ENCODE measurements around the gene CCDC192. TPM values are rescaled to one million over a fixed set of nuclear protein-coding genes. Genes with fewer than 3 reads are reported as not detected.

The CCDC192 gene
- total RNA-seq, 6 experiments from 2014 or later = not detected

DNA sequence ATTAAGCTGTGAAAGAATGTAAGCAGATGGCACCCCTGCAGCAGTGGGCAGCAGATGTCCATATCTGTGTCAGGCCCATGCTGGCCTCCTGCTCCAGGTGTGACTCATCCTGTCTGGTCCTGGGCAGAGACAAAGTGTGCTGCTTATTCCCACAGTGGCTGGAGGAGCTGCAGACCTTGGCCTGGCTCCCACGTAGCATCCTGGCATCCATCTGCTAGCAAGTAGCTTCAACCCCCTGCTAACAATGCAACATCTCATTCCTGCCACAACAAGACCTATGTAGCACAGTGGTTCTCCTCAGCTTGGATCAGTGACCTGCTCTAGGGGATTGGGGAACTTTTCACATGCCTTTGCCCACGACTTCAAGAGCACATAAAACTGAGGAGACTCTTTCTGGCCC, 254.0 kb downstream of the CCDC192 start:
- Histone ChIP-seq H3K9me3 (no peaks in the 10 kb centered on the region), H3K4me3 (no peak overlapping the region), H3K27me3 (no peaks in the 10 kb centered on the region), H3K27ac (no peak overlapping the region), H3K36me3 (no peaks in the 10 kb centered on the region), H3K4me1 (no peaks in the 10 kb centered on the region)
- DNase-seq (peak in 1 of 3 donors; percentile 25), ATAC-seq (peak in 2 of 4 donors; percentile 28 to 61)
- intact Hi-C loops (cut with DNase I) = no loop called here
- TF ChIP-seq POLR2A (IDR thresholded peaks at IDR 0.05) (no peak), CTCF (IDR thresholded peaks at IDR 0.05) (no peak)
- 60% methylated on average over 1 of the region's 2 CpGs for WGBS (ENCODE audit: insufficient coverage, low coverage, low lambda C conversion rate, missing lambda C conversion rate)

DNA sequence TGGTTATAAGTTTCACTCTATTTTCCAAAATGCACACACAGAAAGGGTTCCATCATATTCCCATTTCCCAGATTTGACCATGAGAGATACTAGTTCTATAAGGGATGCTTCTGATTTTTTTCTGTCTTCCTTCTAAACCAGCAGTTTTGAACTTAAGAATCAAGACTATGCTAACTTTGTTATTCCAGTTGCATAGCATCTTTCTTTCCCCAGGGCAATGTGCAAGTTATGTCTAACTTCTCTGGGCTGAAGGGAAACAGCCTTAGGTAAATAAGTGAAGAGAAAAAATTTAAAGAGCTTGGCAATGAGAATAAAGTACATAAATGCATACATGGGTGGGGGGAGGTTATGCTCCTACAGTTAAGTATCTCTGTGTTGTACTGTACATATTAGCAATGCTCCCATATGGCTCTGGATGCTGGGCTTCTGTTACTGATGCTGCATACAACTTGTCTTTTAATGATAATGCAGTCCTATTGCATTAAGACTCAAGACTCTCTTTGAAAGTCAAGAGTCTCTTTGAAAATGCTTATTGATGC, 254.6 kb downstream of the CCDC192 start:
- ATAC-seq = no peak
- intact Hi-C loops (cut with DNase I) = no loop called here
- TF ChIP-seq CTCF (IDR thresholded peaks at IDR 0.05) = no peak
- TF ChIP-seq POLR2A (IDR thresholded peaks at IDR 0.05) = no peak
- H3K27ac ChIP-seq = no peak overlapping the region
- H3K36me3 ChIP-seq = no peaks in the 10 kb centered on the region
- no peak overlapping the region for H3K4me3 ChIP-seq
- no peaks in the 10 kb centered on the region for H3K27me3 ChIP-seq
- no peak for DNase-seq
- no peaks in the 10 kb centered on the region for H3K9me3 ChIP-seq
- H3K4me1 ChIP-seq = no peaks in the 10 kb centered on the region

DNA sequence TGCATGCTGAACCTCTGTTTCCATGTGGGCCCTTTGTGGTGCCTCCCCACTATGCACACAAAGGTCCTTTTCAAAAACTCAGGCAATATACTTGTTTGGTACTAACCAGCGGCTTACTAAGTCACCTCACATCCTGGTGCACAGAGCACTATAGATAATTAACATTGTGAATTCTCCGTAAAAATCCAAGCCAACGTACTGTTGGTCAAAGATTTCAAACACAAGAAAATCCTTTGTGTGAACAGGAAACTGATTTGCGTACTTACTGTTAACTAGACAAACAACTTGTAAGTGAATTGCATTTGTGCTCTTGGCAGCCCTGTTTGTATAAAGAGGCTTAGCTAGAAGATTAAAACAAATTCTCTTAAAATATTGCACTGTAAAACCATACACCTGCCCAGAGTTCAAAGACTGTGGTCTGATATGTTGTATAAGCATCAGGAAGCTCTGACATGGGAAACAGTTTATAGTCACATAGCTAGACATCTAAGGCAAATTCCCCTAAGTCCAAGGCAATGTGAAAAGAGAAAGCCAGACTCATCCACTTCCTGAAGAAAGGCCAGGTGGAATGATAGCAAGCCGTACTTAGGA, 255.3 kb downstream of the CCDC192 start:
- intact Hi-C loops (cut with DNase I) = no loop called here
- Histone ChIP-seq H3K9me3 (no peaks in the 10 kb centered on the region), H3K4me1 (no peaks in the 10 kb centered on the region), H3K36me3 (no peaks in the 10 kb centered on the region), H3K27me3 (no peaks in the 10 kb centered on the region), H3K4me3 (no peak overlapping the region), H3K27ac (no peak overlapping the region)
- WGBS (ENCODE audit: insufficient coverage, low coverage, low lambda C conversion rate, missing lambda C conversion rate) = 75% methylated on average over 5 of the region's 5 CpGs
- ATAC-seq = no peak
- TF ChIP-seq POLR2A (IDR thresholded peaks at IDR 0.05) = no peak
- TF ChIP-seq CTCF (IDR thresholded peaks at IDR 0.05) = no peak
- no peak for DNase-seq

DNA sequence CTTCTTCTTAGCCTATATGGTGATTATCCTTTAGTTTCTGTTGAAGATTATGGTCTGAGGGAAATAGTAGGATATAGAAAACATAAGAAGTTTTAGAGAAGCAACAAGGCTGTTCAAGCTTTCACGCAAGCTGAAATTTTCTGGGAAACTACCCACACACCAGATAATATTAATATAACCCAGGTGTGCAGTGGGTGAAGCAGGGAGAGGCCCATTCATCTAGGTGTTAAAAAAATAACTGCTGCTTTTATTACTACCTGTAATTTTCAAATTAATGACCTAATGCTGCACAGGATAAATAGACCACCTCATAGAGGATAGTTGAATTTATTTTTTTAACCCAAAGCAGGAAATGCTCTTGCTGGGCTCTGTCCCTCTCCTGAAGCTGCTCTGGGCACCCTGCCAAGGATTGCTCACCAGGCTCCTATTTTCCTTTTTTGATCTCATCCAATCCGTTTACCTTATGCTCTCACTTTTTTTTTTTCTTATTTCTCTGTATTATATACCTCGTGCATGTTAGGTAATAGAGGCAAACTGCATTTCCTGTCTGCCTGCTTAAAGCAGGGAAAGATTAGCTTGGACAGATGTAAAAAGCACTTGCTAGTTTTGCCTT, 256.1 kb downstream of the CCDC192 start:
- H3K27ac ChIP-seq = no peak overlapping the region
- peak; percentile 17 to 79 (median 38) for ATAC-seq
- H3K4me1 ChIP-seq = no peaks in the 10 kb centered on the region

More for the DNA sequence above, 256.1 kb downstream of the CCDC192 start:
- DNase-seq = peak; percentile 49 to 81 (median 58)
- intact Hi-C loops (cut with DNase I) = no loop called here
- H3K4me3 ChIP-seq = no peak overlapping the region
- TF ChIP-seq CTCF (IDR thresholded peaks at IDR 0.05) (no peak), POLR2A (IDR thresholded peaks at IDR 0.05) (no peak)
- H3K36me3 ChIP-seq = no peaks in the 10 kb centered on the region
- WGBS (ENCODE audit: insufficient coverage, low coverage, low lambda C conversion rate, missing lambda C conversion rate) = 34% methylated on average over 3 of the region's 3 CpGs
- H3K27me3 ChIP-seq = no peaks in the 10 kb centered on the region
- H3K9me3 ChIP-seq = no peaks in the 10 kb centered on the region
